ENCODE measurements around the gene LRMDA. TPM values are rescaled to one million over a fixed set of nuclear protein-coding genes. Genes with fewer than 3 reads are reported as not detected.

The LRMDA gene
- total RNA-seq, 2 experiments from 2014 or later, result not detected

DNA sequence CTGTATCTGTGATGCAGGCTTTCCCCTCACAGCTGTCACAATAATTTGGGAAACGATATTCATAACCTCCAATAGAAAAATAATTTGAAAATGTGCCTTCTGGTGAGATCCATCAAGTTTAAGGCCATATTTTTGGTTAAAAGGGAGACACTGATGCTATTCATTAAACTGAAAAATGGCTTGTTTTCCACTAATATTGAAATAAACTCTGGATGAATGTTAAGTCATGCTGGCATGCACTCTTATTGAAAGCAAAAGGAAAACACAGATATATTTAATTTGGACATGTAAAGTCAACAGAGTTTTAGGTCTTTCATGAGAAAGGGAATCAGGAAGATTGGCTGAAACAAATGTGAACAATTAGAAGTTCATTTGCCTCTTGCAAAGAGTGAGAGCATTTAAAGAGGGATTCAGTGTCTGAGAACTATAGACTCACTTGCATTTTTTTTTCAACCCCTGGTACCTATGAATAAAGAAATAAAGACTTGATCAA lies 879.2 kb downstream of the LRMDA start:
- CTCF ChIA-PET, result no interaction called here
- POLR2A ChIA-PET, result no interaction called here

DNA sequence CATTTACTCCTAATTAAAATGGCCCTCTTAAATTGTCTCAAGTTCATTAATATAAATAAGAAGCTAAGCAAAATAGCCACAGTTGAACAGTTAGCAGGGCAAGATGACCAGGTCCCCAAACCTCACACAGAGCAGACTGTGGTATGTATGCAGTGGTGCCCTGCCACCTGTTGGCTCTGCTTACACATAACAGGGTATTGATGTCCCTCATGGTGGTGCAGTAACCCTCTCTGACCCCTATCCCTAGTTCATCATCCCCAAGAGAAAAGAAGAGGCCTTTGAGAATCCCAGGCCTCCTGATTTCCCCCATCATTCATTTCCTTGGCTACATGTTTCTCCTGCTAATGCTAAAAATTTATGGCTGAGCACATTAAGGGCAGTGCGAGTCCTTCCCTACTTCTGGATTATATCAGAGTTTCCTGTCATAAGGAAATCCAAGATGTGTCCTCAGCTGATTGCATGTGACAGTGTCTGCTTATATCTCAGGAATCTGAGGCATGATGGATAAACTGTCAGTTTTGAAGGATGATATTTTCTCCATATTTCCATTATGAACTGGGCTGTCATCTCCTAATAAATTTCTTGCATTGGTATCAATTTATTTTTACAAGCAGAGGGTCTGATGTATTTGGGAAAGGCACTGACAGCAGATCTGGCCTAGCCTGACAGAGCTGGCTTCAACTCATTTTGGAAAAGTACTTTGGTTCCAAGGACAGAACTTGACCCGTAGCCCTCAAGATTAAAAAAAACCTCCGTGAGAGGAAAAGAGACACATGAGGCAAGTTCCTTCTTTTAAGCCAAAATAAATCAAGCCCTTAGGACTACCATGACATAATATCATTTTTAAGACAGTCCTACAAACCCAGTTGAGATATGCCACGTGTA lies 880.6 kb downstream of the LRMDA start:
- CTCF ChIA-PET, result no interaction called here
- POLR2A ChIA-PET, result no interaction called here

GRCh38 chr10:76315240-76315639 lies 883.8 kb downstream of the LRMDA start:
- CTCF ChIA-PET, result no interaction called here

DNA sequence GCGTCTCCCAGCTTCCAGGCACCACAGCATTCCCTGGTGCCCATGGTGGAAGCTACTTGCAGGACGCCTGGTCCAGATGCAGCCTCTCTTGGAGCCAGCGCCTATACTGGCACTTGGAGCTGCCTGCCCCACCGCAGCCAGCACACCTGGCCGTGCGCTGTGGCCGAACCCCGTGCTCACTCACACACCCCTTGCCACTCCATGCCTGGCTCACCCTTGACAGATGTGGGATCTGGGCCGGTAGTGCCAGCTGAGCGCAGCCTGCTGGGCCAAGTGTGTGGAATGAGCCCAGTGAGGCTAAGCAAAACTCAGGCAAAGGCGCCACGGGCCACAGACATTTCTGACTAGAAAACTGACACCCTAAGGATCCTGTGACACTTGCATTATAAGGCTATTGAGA lies 884.8 kb downstream of the LRMDA start:
- ChIA-PET POLR2A (no interaction called here), CTCF (no interaction called here)

More at GRCh38 chr10:76315240-76315639, 883.8 kb downstream of the LRMDA start:
- POLR2A ChIA-PET, result no interaction called here

DNA sequence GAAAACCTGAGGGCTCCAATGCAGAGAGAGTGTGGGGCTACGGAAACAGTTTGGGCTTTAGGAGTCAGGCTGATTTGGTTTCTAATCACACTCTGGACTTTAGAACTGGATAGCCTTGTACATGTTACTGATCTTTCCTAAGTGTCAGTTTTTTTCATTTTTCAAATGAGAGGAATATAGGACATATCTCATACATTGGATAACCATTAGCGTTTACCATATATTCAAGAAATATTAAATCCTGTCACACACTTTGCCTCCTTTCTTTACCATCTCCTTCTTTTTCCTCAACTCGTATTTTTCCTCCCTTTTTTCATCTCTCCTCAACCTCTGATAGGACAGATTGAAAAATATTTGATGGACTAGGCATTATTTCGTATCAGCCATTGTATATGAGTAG lies 885.7 kb downstream of the LRMDA start:
- POLR2A ChIA-PET, result no interaction called here
- CTCF ChIA-PET, result no interaction called here

GRCh38 chr10:76318211-76318610 lies 886.8 kb downstream of the LRMDA start:
- ChIA-PET POLR2A (no interaction called here), CTCF (no interaction called here)

GRCh38 chr10:76319661-76320060 lies 888.2 kb downstream of the LRMDA start:
- POLR2A ChIA-PET, result no interaction called here
- CTCF ChIA-PET, result no interaction called here

GRCh38 chr10:76324283-76324682 lies 892.9 kb downstream of the LRMDA start:
- POLR2A ChIA-PET, result no interaction called here
- CTCF ChIA-PET, result no interaction called here

- CTCF ChIA-PET, result no interaction called here
- POLR2A ChIA-PET, result no interaction called here
These were observed 896.0 kb downstream of the LRMDA start for GRCh38 chr10:76327441-76327840.

- CTCF ChIA-PET, result no interaction called here
- POLR2A ChIA-PET, result no interaction called here
These were observed 896.9 kb downstream of the LRMDA start for GRCh38 chr10:76328348-76328747.

GRCh38 chr10:76329891-76330575 lies 898.6 kb downstream of the LRMDA start:
- CTCF ChIA-PET, result no interaction called here
- POLR2A ChIA-PET, result no interaction called here

DNA sequence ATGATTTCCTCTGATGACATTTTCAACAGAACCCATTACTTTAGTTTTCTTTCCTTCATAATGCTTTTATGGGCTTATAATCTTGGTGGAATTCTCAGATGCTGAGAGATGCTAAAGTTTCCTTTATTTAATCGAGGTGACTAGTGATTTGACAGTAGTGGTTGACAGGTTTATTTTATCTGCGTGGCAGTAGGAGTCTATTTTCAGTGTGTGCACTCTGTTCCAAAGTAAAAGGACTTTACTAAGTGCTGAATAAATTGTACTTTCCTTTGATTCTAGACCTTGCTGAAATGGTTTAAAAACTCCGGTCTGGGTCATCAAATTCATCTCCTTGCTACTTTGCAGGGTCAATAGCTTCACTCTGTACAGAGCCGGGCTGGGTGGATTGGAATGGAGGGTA lies 900.3 kb downstream of the LRMDA start:
- POLR2A ChIA-PET, result no interaction called here

GRCh38 chr10:76333326-76333725 lies 901.9 kb downstream of the LRMDA start:
- ChIA-PET POLR2A (no interaction called here), CTCF (no interaction called here)

More for the DNA sequence above, 900.3 kb downstream of the LRMDA start:
- CTCF ChIA-PET, result no interaction called here

DNA sequence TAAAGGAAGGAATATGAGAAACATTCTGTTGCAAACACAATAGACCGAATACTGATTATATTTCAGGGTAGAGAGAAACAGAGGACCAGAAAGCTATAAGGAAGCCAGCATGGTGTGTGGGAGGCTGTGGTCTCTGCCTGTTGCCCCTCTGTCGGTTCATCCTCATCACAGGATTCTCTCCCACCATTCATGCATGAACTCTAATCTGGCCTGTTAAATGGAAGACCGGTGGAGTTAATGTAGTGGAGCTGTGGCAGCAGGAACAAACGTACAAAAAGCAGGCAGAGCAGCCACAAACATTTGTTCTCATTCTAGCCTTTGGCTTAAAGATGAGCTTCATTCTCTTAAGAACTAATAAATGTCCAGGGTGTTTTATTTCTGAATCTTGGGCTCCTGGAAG lies 902.4 kb downstream of the LRMDA start:
- POLR2A ChIA-PET, result no interaction called here
- CTCF ChIA-PET, result no interaction called here

GRCh38 chr10:76334255-76334654 lies 902.8 kb downstream of the LRMDA start:
- ChIA-PET CTCF (no interaction called here), POLR2A (no interaction called here)

- ChIA-PET CTCF (no interaction called here), POLR2A (no interaction called here)
These were observed 905.0 kb downstream of the LRMDA start for GRCh38 chr10:76336213-76336963.

DNA sequence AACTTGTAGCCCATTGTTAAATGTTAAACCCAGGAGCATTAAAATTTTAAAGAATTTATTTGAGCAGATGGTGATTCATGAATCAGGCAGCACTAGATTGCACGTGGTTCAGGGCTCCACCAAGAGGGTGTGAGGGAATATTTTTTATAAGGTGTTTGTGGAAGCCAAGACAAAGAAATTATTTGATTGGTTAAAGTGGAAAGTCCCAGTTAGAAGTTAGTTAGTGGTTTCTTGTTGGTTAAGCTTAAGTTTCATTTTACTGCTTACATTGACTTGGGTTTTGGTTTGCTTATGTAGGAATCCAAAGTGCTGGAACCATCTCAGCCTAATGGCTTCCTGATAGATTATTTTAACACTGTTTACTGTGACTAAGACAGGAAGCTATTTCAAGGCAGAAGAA lies 906.2 kb downstream of the LRMDA start:
- CTCF ChIA-PET, result no interaction called here

DNA sequence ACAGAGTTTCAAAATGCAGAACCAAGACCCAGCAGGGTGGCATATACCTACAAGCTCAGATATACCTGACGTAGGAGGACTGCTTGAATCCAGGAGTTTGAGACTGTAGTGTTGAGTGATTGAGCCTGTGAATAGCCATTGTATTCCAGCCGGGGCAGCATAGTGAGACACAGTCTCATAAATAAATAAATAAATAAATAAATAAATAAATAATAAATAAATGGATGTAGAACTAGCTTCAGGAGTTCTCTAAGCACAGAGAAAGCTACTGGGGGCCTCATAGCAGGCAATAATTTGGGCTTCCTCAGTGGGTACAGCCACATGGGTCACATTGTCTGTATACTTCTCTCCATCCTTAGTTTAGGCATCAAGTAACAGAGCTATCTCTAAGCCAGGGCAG lies 906.8 kb downstream of the LRMDA start:
- ChIA-PET POLR2A (no interaction called here), CTCF (no interaction called here)

More for the DNA sequence above, 906.2 kb downstream of the LRMDA start:
- POLR2A ChIA-PET, result no interaction called here

DNA sequence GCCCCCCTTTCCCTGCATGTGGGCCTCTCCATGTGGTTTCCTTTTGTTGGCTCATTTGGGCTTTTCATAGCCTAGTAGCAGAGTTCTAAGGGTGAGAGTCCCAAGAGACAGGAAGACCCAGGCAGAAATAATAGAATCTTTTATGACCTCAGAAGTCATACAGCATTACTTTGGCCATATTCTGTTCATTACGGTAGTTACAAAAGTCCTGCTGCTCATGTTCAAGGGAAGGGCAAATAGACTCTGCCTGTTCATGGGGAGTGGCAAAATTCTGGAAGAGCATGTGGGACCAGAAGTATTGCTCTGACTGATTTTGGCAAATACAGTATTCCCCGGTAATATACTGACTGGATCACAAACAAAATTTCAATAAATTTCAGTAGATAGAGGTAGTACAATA lies 910.3 kb downstream of the LRMDA start:
- POLR2A ChIA-PET, result no interaction called here
- CTCF ChIA-PET, result no interaction called here

DNA sequence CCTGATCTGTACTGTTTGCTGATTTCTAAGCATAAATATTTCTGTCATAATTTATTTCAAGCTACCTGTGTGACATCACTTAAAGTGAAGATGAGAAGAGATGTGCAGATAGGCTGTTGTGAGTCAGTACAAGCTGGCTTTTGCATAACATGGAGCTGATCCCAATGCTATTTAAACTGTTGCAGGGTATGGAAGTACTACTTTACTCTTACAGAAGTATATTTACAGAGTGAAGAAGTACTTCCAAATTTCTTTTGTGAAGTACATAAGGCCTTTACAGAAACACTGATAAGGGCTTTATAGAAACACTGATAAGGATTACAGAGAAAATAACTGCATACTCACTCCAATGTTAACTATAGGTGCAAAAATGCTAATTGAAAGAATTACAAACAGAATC lies 911.6 kb downstream of the LRMDA start:
- ChIA-PET CTCF (no interaction called here), POLR2A (no interaction called here)

- CTCF ChIA-PET, result no interaction called here
- POLR2A ChIA-PET, result no interaction called here
These were observed 916.4 kb downstream of the LRMDA start for GRCh38 chr10:76347832-76348231.
